ENCODE results near the gene RTP1.

The RTP1 gene

GRCh38 chr3:187242435-187242834, 45.1 kb downstream of the RTP1 start:
- DNase-seq (ENCODE audit: low spot score): no peak

GRCh38 chr3:187242900-187243299, 45.6 kb downstream of the RTP1 start:
- DNase-seq (ENCODE audit: low spot score): no peak

- no peak for DNase-seq (ENCODE audit: low spot score)
Observed at GRCh38 chr3:187243933-187244524, 46.7 kb downstream of the RTP1 start.

- no peak for DNase-seq (ENCODE audit: low spot score)
Observed at GRCh38 chr3:187247398-187247797, 50.1 kb downstream of the RTP1 start.

Data from HuH-7.5 (cell line).